ENCODE results near the gene AUH.

Gene AUH

DNA sequence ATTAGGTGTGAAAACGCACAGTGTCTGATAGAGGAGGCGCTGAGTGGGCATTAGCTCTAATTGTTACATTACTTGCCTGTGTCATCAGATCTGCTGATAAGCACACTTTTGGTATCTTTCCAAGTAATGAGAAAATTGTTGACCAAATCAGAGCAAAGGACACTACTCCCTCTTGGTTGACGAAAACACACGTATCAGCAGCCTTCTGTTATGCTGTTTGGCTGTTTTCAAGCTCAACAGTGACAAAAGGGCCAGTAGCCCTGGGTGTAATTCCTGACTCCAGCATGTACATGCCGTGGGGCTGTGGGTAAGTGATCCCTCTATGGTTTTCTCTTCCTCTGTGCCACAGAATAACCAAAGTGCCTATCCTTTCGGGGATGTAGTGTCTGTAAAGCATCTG, 151.4 kb downstream of the AUH start:
- Histone ChIP-seq H3K9me3 (ENCODE audit: low read depth, low read length) (no peaks in the 10 kb centered on the region), H3K9ac (ENCODE audit: insufficient read length) (no peak overlapping the region), H3K36me3 (ENCODE audit: insufficient read depth, low read length) (no peaks in the 10 kb centered on the region), H3K27ac (no peak overlapping the region), H3K4me3 (no peak overlapping the region)
- no peak for DNase-seq (ENCODE audit: low read depth, low spot score)
- TF ChIP-seq FOXP2 (optimal IDR thresholded peaks at IDR 0.05; ENCODE audit: control extremely low read depth, extremely low read length, insufficient read depth) (no peak), POLR2AphosphoS5 (IDR thresholded peaks at IDR 0.05; ENCODE audit: borderline replicate concordance, low read depth, low read length) (no peak), EZH2 (IDR thresholded peaks at IDR 0.05) (no peak)

- H3K36me3 ChIP-seq (ENCODE audit: insufficient read depth, low read length): no peaks in the 10 kb centered on the region
- no peak for DNase-seq (ENCODE audit: low read depth, low spot score)
- H3K4me3 ChIP-seq: no peak overlapping the region
- no peak overlapping the region for H3K27ac ChIP-seq
- no peak overlapping the region for H3K9ac ChIP-seq (ENCODE audit: insufficient read length)
- no peaks in the 10 kb centered on the region for H3K9me3 ChIP-seq (ENCODE audit: low read depth, low read length)
- TF ChIP-seq EZH2 (IDR thresholded peaks at IDR 0.05): no peak
- TF ChIP-seq FOXP2 (optimal IDR thresholded peaks at IDR 0.05; ENCODE audit: control extremely low read depth, extremely low read length, insufficient read depth): no peak
- no peak for TF ChIP-seq POLR2AphosphoS5 (IDR thresholded peaks at IDR 0.05; ENCODE audit: borderline replicate concordance, low read depth, low read length)
Observed at GRCh38 chr9:91208837-91209236, 152.9 kb downstream of the AUH start.

DNA sequence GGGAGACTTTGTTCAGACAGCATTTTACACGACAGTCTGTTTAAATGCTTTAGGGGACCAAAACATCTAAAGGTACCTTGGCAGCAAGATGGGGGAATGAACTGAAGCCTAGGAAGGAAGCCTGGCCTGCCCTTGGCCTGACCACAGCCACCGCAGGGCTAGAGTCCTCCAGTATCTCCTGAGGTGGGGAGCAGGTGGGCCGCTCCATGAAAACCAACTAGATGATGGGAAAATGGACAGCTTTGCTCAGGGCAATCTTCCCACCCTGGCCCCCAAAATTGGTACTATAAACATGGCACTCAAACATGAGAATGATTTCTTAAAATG, 153.3 kb downstream of the AUH start:
- H3K4me3 ChIP-seq: no peak overlapping the region
- H3K36me3 ChIP-seq (ENCODE audit: insufficient read depth, low read length): no peaks in the 10 kb centered on the region
- TF ChIP-seq FOXP2 (optimal IDR thresholded peaks at IDR 0.05; ENCODE audit: control extremely low read depth, extremely low read length, insufficient read depth) (no peak), POLR2AphosphoS5 (IDR thresholded peaks at IDR 0.05; ENCODE audit: borderline replicate concordance, low read depth, low read length) (no peak), EZH2 (IDR thresholded peaks at IDR 0.05) (no peak)
- DNase-seq (ENCODE audit: low read depth, low spot score): no peak
- H3K27ac ChIP-seq: no peak overlapping the region
- H3K9me3 ChIP-seq (ENCODE audit: low read depth, low read length): no peaks in the 10 kb centered on the region
- no peak overlapping the region for H3K9ac ChIP-seq (ENCODE audit: insufficient read length)

DNA sequence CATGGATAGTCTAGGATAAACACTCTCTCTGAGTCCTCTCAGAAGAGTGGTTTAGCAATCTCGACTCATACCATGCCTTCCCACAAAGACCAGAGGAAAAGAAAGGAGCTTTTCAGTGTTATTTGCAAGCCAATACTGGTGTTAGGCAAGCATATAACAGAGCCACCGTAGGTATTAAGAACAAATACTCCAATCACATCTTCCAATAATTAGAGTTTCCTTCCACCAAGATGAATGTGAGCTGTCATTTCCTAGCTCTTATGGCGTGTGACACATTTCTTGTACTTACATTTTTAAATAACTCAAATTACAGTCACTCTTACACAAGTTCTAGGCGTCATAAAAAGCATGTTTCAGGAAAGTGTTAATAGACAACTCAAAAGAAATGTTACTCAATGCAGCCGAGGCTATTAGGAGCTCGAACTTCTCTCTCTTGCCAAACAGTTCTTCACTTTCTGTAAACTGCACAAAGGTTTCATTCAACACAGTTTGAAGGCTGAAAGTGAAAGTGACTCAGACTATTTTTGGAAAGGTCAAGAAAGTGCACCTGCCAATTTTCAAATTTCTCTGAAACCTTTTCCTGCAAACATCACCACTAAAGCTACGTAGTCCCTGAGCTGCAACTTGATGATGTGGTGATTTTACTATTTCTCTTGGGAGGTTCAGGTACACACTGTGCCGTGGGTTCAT, 153.8 kb downstream of the AUH start:
- Histone ChIP-seq H3K27ac (no peak overlapping the region), H3K4me3 (no peak overlapping the region), H3K36me3 (ENCODE audit: insufficient read depth, low read length) (no peaks in the 10 kb centered on the region), H3K9me3 (ENCODE audit: low read depth, low read length) (no peaks in the 10 kb centered on the region), H3K9ac (ENCODE audit: insufficient read length) (no peak overlapping the region)
- no peak for DNase-seq (ENCODE audit: low read depth, low spot score)
- no peak for TF ChIP-seq FOXP2 (optimal IDR thresholded peaks at IDR 0.05; ENCODE audit: control extremely low read depth, extremely low read length, insufficient read depth)
- no peak for TF ChIP-seq EZH2 (IDR thresholded peaks at IDR 0.05)
- TF ChIP-seq POLR2AphosphoS5 (IDR thresholded peaks at IDR 0.05; ENCODE audit: borderline replicate concordance, low read depth, low read length): no peak

GRCh38 chr9:91207397-91207728, 154.4 kb downstream of the AUH start:
- no peak overlapping the region for H3K4me3 ChIP-seq
- no peaks in the 10 kb centered on the region for H3K36me3 ChIP-seq (ENCODE audit: insufficient read depth, low read length)
- H3K9ac ChIP-seq (ENCODE audit: insufficient read length): no peak overlapping the region
- no peaks in the 10 kb centered on the region for H3K9me3 ChIP-seq (ENCODE audit: low read depth, low read length)
- no peak for DNase-seq (ENCODE audit: low read depth, low spot score)
- TF ChIP-seq FOXP2 (optimal IDR thresholded peaks at IDR 0.05; ENCODE audit: control extremely low read depth, extremely low read length, insufficient read depth): no peak
- no peak for TF ChIP-seq EZH2 (IDR thresholded peaks at IDR 0.05)
- no peak for TF ChIP-seq POLR2AphosphoS5 (IDR thresholded peaks at IDR 0.05; ENCODE audit: borderline replicate concordance, low read depth, low read length)
- H3K27ac ChIP-seq: no peak overlapping the region

DNA sequence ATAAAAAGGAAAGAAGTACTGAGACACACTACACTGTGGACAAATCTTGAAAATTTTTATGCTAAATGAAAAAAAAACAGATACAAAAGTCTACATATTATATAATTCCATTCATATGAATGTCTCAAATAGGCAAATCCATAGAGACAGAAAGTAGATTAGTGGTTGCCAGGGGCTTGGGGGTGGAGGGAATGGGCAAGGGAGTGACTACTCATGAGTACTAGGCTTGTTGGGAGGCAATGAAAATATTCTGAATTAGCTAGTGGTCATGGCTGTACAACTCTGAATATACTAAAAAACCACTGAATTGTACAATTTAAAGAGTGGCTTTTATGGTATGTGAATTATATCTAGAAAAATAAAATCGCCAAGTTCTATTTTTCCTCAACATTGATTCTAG, 154.9 kb downstream of the AUH start:
- Histone ChIP-seq H3K9ac (ENCODE audit: insufficient read length) (no peak overlapping the region), H3K36me3 (ENCODE audit: insufficient read depth, low read length) (no peaks in the 10 kb centered on the region), H3K9me3 (ENCODE audit: low read depth, low read length) (no peaks in the 10 kb centered on the region), H3K4me3 (no peak overlapping the region), H3K27ac (no peak overlapping the region)
- DNase-seq (ENCODE audit: low read depth, low spot score): no peak
- TF ChIP-seq FOXP2 (optimal IDR thresholded peaks at IDR 0.05; ENCODE audit: control extremely low read depth, extremely low read length, insufficient read depth): no peak
- TF ChIP-seq EZH2 (IDR thresholded peaks at IDR 0.05): no peak
- no peak for TF ChIP-seq POLR2AphosphoS5 (IDR thresholded peaks at IDR 0.05; ENCODE audit: borderline replicate concordance, low read depth, low read length)

DNA sequence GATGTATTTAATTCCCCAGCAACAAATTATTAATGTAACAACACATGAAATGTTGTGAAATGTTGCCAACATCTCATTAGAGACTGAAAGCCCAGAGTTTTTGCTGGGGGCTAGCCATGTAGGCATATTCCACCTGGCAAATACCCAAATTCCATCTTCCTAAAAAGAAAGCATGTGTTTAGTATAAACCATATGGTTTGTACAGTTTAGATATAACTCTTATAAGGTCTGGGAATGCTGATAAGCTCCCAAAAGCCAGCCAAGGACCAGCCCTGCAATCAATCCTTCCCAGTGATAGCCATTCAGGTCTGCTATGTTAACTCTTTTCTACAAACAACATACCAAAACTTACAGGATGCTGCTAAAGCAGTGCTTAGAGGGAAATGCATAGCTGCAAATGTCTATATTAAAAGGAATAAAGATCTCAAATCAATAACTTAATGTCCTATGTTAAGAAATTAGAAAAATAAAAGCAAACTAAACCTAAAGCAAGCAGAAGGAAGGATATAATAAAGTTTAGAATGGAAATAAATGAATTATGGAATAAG, 158.9 kb downstream of the AUH start:
- Histone ChIP-seq H3K27ac (no peak overlapping the region), H3K9me3 (ENCODE audit: low read depth, low read length) (peaks cover 6% of the 10 kb centered on the region; the same call in 1 of the 2 replicates), H3K36me3 (ENCODE audit: insufficient read depth, low read length) (no peaks in the 10 kb centered on the region), H3K9ac (ENCODE audit: insufficient read length) (no peak overlapping the region), H3K4me3 (no peak overlapping the region)
- no peak for DNase-seq (ENCODE audit: low read depth, low spot score)
- TF ChIP-seq EZH2 (IDR thresholded peaks at IDR 0.05): no peak
- TF ChIP-seq FOXP2 (optimal IDR thresholded peaks at IDR 0.05; ENCODE audit: control extremely low read depth, extremely low read length, insufficient read depth): no peak
- no peak for TF ChIP-seq POLR2AphosphoS5 (IDR thresholded peaks at IDR 0.05; ENCODE audit: borderline replicate concordance, low read depth, low read length)

DNA sequence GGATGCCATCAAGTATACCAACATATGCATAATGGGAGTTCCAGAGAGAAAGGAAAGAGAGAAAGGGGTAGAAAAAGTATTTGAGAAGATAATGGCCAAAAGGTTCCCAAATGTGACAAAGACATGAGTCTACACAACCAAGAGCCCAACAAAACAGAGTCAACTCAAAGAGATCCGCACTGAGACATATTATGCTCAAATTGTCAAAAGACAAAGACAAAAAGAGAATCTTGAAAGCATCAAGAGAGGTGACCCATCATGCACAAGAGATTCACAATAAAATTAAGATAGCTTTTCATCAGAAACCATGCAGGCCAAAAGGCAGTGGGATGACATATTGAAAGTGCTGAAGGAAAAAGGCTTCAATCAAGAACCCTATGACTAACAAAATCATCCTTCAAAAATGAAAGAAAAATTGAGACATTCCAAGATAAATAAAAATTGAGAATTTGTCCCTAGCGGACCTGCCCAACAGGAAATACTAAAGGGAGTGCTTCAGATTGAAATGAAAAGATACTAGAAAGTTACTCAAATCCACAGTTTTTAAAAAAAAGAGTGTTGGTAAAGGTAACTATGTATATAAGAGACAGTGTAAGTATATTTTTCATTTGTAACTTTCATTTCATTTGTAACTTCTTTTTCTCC, 160.9 kb downstream of the AUH start:
- H3K9ac ChIP-seq (ENCODE audit: insufficient read length): no peak overlapping the region

More for the DNA sequence above, 160.9 kb downstream of the AUH start:
- Histone ChIP-seq H3K4me3 (no peak overlapping the region), H3K9me3 (ENCODE audit: low read depth, low read length) (peaks cover 6% of the 10 kb centered on the region; the same call in 1 of the 2 replicates), H3K27ac (no peak overlapping the region), H3K36me3 (ENCODE audit: insufficient read depth, low read length) (no peaks in the 10 kb centered on the region)
- DNase-seq (ENCODE audit: low read depth, low spot score): no peak
- no peak for TF ChIP-seq FOXP2 (optimal IDR thresholded peaks at IDR 0.05; ENCODE audit: control extremely low read depth, extremely low read length, insufficient read depth)
- no peak for TF ChIP-seq POLR2AphosphoS5 (IDR thresholded peaks at IDR 0.05; ENCODE audit: borderline replicate concordance, low read depth, low read length)
- TF ChIP-seq EZH2 (IDR thresholded peaks at IDR 0.05): no peak
